Sigmoid colon (tissue), 4 donors: ENCODE results near the gene COIL.

Source experiments
- CTCF ChIP-seq, 4 experiments: fragments of 450-650 bp in 3 of 4; fragments of 200-600 bp in 1 of 4; IDR thresholded peaks; one replicate each; pipeline ENCODE4 v1.5.1; 2016 to 2019; ENCODE audit warnings: antibody characterized with exemption in 4 of 4, mild to moderate bottlenecking in 3 of 4, moderate library complexity in 2 of 4
- EP300 ChIP-seq, 4 donors: sonication (generic); formaldehyde crosslinking; IDR thresholded peaks; one replicate each; pipeline ENCODE4 v1.6.1; 2017; ENCODE audit warnings: antibody characterized with exemption in 4 of 4

GRCh38 chr17:56934280-56934679 lies 26.6 kb downstream of the COIL start:
- TF ChIP-seq EP300 (IDR thresholded peaks at IDR 0.05) (no peak), CTCF (IDR thresholded peaks at IDR 0.05) (no peak)
